ENCODE data around the gene KMT2A.

DNA sequence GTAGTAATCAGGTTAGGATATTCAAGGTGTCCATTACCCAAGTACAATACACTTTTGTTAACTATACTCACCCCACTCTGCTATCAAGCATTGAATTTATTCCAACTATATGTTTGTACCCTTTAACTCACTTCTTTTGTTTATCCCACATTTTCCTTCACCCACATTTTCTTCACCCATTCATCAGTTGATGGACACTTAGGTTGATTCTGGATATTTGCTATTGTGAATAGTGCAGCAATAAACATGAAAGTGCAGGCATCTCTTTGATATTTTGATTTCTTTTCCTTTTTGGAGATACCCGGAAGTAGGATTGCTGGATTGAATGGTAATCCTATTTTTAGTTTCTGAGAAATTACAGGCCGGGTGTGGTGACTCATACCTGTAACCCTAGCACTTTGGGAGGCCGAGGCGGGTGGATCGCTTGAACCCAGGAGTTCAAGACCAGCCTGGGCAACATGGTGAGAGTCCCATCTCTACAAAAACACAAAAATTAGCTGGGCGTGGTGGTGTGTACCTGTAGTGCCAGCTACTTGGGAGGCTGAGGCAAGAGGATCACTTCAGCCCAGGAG is 101.2 kb downstream of the KMT2A start:
- TF ChIP-seq, protein P1, sequence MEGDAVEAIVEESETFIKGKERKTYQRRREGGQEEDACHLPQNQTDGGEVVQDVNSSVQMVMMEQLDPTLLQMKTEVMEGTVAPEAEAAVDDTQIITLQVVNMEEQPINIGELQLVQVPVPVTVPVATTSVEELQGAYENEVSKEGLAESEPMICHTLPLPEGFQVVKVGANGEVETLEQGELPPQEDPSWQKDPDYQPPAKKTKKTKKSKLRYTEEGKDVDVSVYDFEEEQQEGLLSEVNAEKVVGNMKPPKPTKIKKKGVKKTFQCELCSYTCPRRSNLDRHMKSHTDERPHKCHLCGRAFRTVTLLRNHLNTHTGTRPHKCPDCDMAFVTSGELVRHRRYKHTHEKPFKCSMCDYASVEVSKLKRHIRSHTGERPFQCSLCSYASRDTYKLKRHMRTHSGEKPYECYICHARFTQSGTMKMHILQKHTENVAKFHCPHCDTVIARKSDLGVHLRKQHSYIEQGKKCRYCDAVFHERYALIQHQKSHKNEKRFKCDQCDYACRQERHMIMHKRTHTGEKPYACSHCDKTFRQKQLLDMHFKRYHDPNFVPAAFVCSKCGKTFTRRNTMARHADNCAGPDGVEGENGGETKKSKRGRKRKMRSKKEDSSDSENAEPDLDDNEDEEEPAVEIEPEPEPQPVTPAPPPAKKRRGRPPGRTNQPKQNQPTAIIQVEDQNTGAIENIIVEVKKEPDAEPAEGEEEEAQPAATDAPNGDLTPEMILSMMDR (IDR thresholded peaks at IDR 0.05; ENCODE audit: low read depth, low read length) = no peak
- TF ChIP-seq POLR2A (IDR thresholded peaks at IDR 0.05; ENCODE audit: extremely low read depth, insufficient read length) = no peak
- TF ChIP-seq, protein P2, sequence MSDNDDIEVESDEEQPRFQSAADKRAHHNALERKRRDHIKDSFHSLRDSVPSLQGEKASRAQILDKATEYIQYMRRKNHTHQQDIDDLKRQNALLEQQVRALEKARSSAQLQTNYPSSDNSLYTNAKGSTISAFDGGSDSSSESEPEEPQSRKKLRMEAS (IDR thresholded peaks at IDR 0.05; ENCODE audit: low read depth, low read length) = no peak

Data from NB4 (cell line).